Fibroblast of lung (primary cell): ENCODE data around the gene TTLL9. TPM values are rescaled to one million over a fixed set of nuclear protein-coding genes. Genes with fewer than 3 reads are reported as not detected.

Source experiments
- DNase-seq, 2 donors: peaks; one replicate each; pipeline versions ENCODE4 v3.0.0 to v3.0.0-alpha.2; 2010; ENCODE audit warnings: low read depth in 2 of 2
- H2AFZ ChIP-seq: 2 replicates; pipeline ENCODE4 v1.5.1; 2012; ENCODE audit warnings: low read length, control low read depth, inconsistent platforms
- H3K27ac ChIP-seq: 2 replicates; pipeline ENCODE4 v1.5.1; 2011; ENCODE audit warnings: low read length, control low read depth; ENCODE audit not compliant: insufficient read depth
- H3K27me3 ChIP-seq: 2 replicates; pipeline ENCODE4 v1.5.1; 2011; ENCODE audit warnings: mild to moderate bottlenecking, low read length; ENCODE audit not compliant: control insufficient read depth, insufficient read depth
- H3K36me3 ChIP-seq: 2 replicates; pipeline ENCODE4 v1.5.1; 2011; ENCODE audit warnings: low read length; ENCODE audit not compliant: control insufficient read depth, insufficient read depth
- H3K4me1 ChIP-seq: 2 replicates; pipeline ENCODE4 v1.5.1; 2011; ENCODE audit warnings: low read length; ENCODE audit not compliant: control insufficient read depth, insufficient read depth; ENCODE audit errors: extremely low read depth
- H3K4me2 ChIP-seq: 2 replicates; pipeline ENCODE4 v1.5.1; 2011; ENCODE audit warnings: low read length, control low read depth; ENCODE audit not compliant: insufficient read depth; ENCODE audit errors: extremely low read depth
- H3K4me3 ChIP-seq, 4 experiments: fragments of 200-600 bp in 1 of 4; sonication (generic) in 1 of 4; replicated peaks in 1 of 4; 2 replicates each; pipeline ENCODE4 v1.5.1; 2011 to 2016; ENCODE audit warnings: low read length in 4 of 4, low read depth in 3 of 4, mild to moderate bottlenecking in 3 of 4, control low read depth in 2 of 4, inconsistent platforms in 1 of 4, mixed read lengths in 1 of 4; ENCODE audit not compliant: insufficient read depth in 1 of 4; ENCODE audit errors: control extremely low read depth in 1 of 4
- H3K79me2 ChIP-seq: 2 replicates; pipeline ENCODE4 v1.5.1; 2012; ENCODE audit warnings: mild to moderate bottlenecking, low read length, inconsistent platforms; ENCODE audit not compliant: control insufficient read depth, insufficient read depth
- H3K9ac ChIP-seq: 2 replicates; pipeline ENCODE4 v1.5.1; 2011; ENCODE audit warnings: mild to moderate bottlenecking, low read length, control low read depth; ENCODE audit not compliant: insufficient read depth
- H3K9me3 ChIP-seq: 2 replicates; pipeline ENCODE4 v1.5.1; 2012; ENCODE audit warnings: low read depth, low read length; ENCODE audit not compliant: control insufficient read depth, insufficient read depth
- H4K20me1 ChIP-seq: 2 replicates; pipeline ENCODE4 v1.5.1; 2011; ENCODE audit warnings: low read length; ENCODE audit not compliant: control insufficient read depth, insufficient read depth; ENCODE audit errors: extremely low read depth
- EZH2 ChIP-seq: IDR thresholded peaks from 2 replicates; pipeline ENCODE4 v1.5.1; 2012; ENCODE audit warnings: low read length, control low read depth, mild to moderate bottlenecking; ENCODE audit errors: missing control alignments
- polyA plus RNA-seq, 2 donors: library from polyadenylated mRNA; depleted of rRNA in 1 of 2; stranded (reverse) in 1 of 2; unstranded in 1 of 2; fragments of >200 nt; gene quantifications; 2 replicates each; pipeline ENCODE4 v1.2.1, GENCODE V29; 2011 to 2012; ENCODE audit warnings: missing spikeins in 1 of 2
- total RNA-seq: library from RNA; depleted of rRNA; stranded (reverse); fragments of >200 nt; gene quantifications from 2 replicates; pipeline ENCODE4 v1.2.1, GENCODE V29; 2014
- TF ChIP-seq, protein P1 (sequence below), 2 donors: IDR thresholded peaks in 1 of 2; conservative IDR thresholded peaks in 1 of 2; 1 replicate in 1 of 2; 2 replicates in 1 of 2; pipeline ENCODE4 v1.5.1; 2011 to 2012; ENCODE audit warnings: low read length in 2 of 2, control low read depth in 1 of 2, inconsistent platforms in 1 of 2, low read depth in 1 of 2, mild to moderate bottlenecking in 1 of 2

The TTLL9 gene
- total and polyA plus RNA-seq, 2 donors (not counting 1 experiment from before 2014, with no cell fraction given), result 0.05 TPM; not detected in 1

DNA sequence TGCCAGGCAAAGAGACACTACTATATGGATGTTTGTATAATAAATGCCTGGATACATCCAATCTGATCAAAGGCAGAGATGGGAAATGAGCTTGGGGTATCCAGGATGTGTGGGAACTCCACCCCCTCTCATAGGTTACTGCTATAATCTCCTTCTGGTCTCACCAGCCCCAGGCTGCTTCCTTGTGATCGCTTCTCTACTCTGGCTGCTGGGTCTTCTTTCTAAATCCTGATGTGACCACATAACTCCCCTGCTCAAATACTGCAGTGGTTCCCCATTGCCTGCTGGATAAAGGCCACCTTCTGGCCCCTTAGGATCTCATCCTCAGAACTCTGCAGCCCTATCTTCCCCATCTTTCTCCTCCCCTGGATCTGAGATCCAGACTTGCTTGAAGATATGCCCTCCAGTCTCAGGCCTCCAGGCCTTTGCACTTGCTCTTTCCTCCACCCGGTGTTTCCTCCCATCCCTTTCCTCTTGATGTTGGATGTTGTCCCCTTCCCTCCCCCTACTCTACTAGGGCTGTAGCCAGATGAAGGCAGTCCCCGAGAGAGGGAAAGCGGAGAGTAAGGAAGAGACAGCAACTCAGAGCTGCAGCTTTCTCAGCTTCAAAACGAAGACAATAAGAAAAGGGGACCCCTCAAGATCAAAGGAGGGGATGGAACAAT, 96.7 kb downstream of the TTLL9 start:
- Histone ChIP-seq H4K20me1 (no peaks in the 10 kb centered on the region), H2AFZ (no peak overlapping the region), H3K9ac (no peak overlapping the region), H3K27me3 (peaks cover 9% of the 10 kb centered on the region), H3K4me3 (no peak overlapping the region), H3K36me3 (no peaks in the 10 kb centered on the region), H3K9me3 (no peaks in the 10 kb centered on the region), H3K79me2 (no peaks in the 10 kb centered on the region), H3K4me2 (no peak overlapping the region), H3K4me1 (no peaks in the 10 kb centered on the region), H3K27ac (no peak overlapping the region)
- no peak for TF ChIP-seq EZH2
- TF ChIP-seq, protein P1, sequence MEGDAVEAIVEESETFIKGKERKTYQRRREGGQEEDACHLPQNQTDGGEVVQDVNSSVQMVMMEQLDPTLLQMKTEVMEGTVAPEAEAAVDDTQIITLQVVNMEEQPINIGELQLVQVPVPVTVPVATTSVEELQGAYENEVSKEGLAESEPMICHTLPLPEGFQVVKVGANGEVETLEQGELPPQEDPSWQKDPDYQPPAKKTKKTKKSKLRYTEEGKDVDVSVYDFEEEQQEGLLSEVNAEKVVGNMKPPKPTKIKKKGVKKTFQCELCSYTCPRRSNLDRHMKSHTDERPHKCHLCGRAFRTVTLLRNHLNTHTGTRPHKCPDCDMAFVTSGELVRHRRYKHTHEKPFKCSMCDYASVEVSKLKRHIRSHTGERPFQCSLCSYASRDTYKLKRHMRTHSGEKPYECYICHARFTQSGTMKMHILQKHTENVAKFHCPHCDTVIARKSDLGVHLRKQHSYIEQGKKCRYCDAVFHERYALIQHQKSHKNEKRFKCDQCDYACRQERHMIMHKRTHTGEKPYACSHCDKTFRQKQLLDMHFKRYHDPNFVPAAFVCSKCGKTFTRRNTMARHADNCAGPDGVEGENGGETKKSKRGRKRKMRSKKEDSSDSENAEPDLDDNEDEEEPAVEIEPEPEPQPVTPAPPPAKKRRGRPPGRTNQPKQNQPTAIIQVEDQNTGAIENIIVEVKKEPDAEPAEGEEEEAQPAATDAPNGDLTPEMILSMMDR (conservative IDR thresholded peaks at IDR 0.05 in 1 of 2, IDR thresholded peaks at IDR 0.05 in 1 of 2; ENCODE audit: low read depth in 1 of 2, low read length in 2 of 2), result no peak
- no peak for DNase-seq

DNA sequence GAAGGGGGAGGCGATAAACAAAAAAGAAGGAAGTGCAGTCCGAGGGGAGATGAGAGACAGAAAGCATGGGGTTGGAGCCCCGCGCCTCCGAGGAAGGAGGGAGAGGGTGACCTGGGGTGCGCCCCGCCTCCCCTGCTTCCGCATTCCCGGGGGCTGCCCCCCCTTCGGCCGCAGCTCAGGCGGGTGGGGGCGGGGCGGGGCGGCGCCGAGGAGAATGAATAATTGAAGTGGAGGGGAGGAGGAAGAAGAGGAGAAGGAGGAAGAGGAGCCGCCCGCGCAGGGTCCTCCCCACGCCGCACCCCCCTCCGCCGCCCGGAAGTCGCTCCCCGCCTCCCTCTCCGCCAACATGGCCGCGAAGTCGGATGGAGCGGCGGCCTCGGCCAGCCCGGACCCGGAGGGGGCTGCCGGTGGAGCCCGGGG, 97.4 kb downstream of the TTLL9 start, which contains the start of gene XKR7:
Gene XKR7 (plus strand): TSS at position 322 of the 420 bp plus-strand sequence. CDS start 25 bp downstream, at position 347.
- Histone ChIP-seq H3K36me3 (no peaks in the 10 kb centered on the region), H4K20me1 (no peaks in the 10 kb centered on the region), H3K4me3 (peak within 1 kb of the TSS in 1 of 4 experiments; percentile 30), H3K9ac (no peak within 1 kb of the TSS), H3K4me2 (no peak within 1 kb of the TSS), H3K4me1 (no peaks in the 10 kb centered on the region), H2AFZ (no peak within 1 kb of the TSS), H3K9me3 (no peaks in the 10 kb centered on the region), H3K27me3 (peaks cover 9% of the 10 kb centered on the region), H3K27ac (no peak within 1 kb of the TSS), H3K79me2 (no peaks in the 10 kb centered on the region)
- no peak for TF ChIP-seq EZH2
- TF ChIP-seq, protein P1 (conservative IDR thresholded peaks at IDR 0.05 in 1 of 2, IDR thresholded peaks at IDR 0.05 in 1 of 2; ENCODE audit: low read depth in 1 of 2, low read length in 2 of 2), result no peak
- no peak for DNase-seq

- H3K9me3 ChIP-seq, result no peaks in the 10 kb centered on the region
- H3K4me1 ChIP-seq, result no peaks in the 10 kb centered on the region
- no peaks in the 10 kb centered on the region for H3K36me3 ChIP-seq
- no peak overlapping the region for H3K9ac ChIP-seq
- H3K4me2 ChIP-seq, result no peak overlapping the region
- H2AFZ ChIP-seq, result no peak overlapping the region
- no peak overlapping the region for H3K27ac ChIP-seq
- TF ChIP-seq, protein P1 (conservative IDR thresholded peaks at IDR 0.05 in 1 of 2, IDR thresholded peaks at IDR 0.05 in 1 of 2; ENCODE audit: low read depth in 1 of 2, low read length in 2 of 2), result no peak
- peak; percentile 45 for TF ChIP-seq EZH2
- peaks cover 9% of the 10 kb centered on the region for H3K27me3 ChIP-seq
- no peaks in the 10 kb centered on the region for H4K20me1 ChIP-seq
- peak; percentile 54 to 59 for DNase-seq
- peak overlapping the region in 1 of 4 experiments; percentile 30 for H3K4me3 ChIP-seq
- no peaks in the 10 kb centered on the region for H3K79me2 ChIP-seq
Measured at GRCh38 chr20:31968291-31969126, 98.1 kb downstream of the TTLL9 start.
